Stimulated activated CD4-positive, alpha-beta T cell treated with anti-CD3 and anti-CD28 coated beads, Interleukin-4, amount 100 ng/mL, for 4 hours (primary cell): ENCODE data around the gene FSHR.

Experiments used
- DNase-seq, 2 experiments: peaks; one replicate each; pipeline ENCODE4 v3.0.0-alpha.2; 2020

Gene FSHR

GRCh38 chr2:49032126-49032525 is 122.2 kb downstream of the FSHR start:
- no peak for DNase-seq

- no peak for DNase-seq
Measured at GRCh38 chr2:49029406-49029805, 124.9 kb downstream of the FSHR start.

- no peak for DNase-seq
Measured at GRCh38 chr2:49028101-49028500, 126.2 kb downstream of the FSHR start.

GRCh38 chr2:49026706-49027105 is 127.6 kb downstream of the FSHR start:
- DNase-seq, result no peak

- no peak for DNase-seq
Measured at GRCh38 chr2:49021271-49021670, 133.0 kb downstream of the FSHR start.

- DNase-seq, result no peak
Measured at GRCh38 chr2:49005261-49005660, 149.1 kb downstream of the FSHR start.

- no peak for DNase-seq
Measured at GRCh38 chr2:49004036-49004626, 150.2 kb downstream of the FSHR start.

- no peak for DNase-seq
Measured at GRCh38 chr2:49003201-49003600, 151.1 kb downstream of the FSHR start.

GRCh38 chr2:49002750-49003149 is 151.6 kb downstream of the FSHR start:
- no peak for DNase-seq

GRCh38 chr2:49000695-49001094 is 153.6 kb downstream of the FSHR start:
- no peak for DNase-seq

- DNase-seq, result no peak
Measured at GRCh38 chr2:48998449-48998848, 155.9 kb downstream of the FSHR start.

- DNase-seq, result no peak
Measured at GRCh38 chr2:48993576-48993975, 160.7 kb downstream of the FSHR start.

GRCh38 chr2:48991415-48992131 is 162.7 kb downstream of the FSHR start:
- no peak for DNase-seq

GRCh38 chr2:48984922-48985321 is 169.4 kb downstream of the FSHR start:
- no peak for DNase-seq

GRCh38 chr2:48983551-48983950 is 170.8 kb downstream of the FSHR start:
- no peak for DNase-seq

GRCh38 chr2:48982887-48983435 is 171.4 kb downstream of the FSHR start:
- DNase-seq, result no peak

- DNase-seq, result no peak
Measured at GRCh38 chr2:48980846-48981245, 173.5 kb downstream of the FSHR start.

GRCh38 chr2:48979691-48980090 is 174.6 kb downstream of the FSHR start:
- no peak for DNase-seq

GRCh38 chr2:48978131-48978530 is 176.2 kb downstream of the FSHR start:
- DNase-seq, result no peak

GRCh38 chr2:48971801-48972200 is 182.5 kb downstream of the FSHR start:
- no peak for DNase-seq

GRCh38 chr2:48968011-48968410 is 186.3 kb downstream of the FSHR start:
- no peak for DNase-seq

- no peak for DNase-seq
Measured at GRCh38 chr2:48965204-48965603, 189.1 kb downstream of the FSHR start.

- no peak for DNase-seq
Measured at GRCh38 chr2:48961009-48961408, 193.3 kb downstream of the FSHR start.

- no peak for DNase-seq
Measured at GRCh38 chr2:48954935-48955334, 199.4 kb downstream of the FSHR start.

- no peak for DNase-seq
Measured at GRCh38 chr2:48954311-48954710, 200.0 kb downstream of the FSHR start.
